ENCODE measurements around the gene CSH1. TPM values are rescaled to one million over a fixed set of nuclear protein-coding genes. Genes with fewer than 3 reads are reported as not detected.

CSH1 gene
- total and polyA plus RNA-seq, 7 donors = not detected

DNA sequence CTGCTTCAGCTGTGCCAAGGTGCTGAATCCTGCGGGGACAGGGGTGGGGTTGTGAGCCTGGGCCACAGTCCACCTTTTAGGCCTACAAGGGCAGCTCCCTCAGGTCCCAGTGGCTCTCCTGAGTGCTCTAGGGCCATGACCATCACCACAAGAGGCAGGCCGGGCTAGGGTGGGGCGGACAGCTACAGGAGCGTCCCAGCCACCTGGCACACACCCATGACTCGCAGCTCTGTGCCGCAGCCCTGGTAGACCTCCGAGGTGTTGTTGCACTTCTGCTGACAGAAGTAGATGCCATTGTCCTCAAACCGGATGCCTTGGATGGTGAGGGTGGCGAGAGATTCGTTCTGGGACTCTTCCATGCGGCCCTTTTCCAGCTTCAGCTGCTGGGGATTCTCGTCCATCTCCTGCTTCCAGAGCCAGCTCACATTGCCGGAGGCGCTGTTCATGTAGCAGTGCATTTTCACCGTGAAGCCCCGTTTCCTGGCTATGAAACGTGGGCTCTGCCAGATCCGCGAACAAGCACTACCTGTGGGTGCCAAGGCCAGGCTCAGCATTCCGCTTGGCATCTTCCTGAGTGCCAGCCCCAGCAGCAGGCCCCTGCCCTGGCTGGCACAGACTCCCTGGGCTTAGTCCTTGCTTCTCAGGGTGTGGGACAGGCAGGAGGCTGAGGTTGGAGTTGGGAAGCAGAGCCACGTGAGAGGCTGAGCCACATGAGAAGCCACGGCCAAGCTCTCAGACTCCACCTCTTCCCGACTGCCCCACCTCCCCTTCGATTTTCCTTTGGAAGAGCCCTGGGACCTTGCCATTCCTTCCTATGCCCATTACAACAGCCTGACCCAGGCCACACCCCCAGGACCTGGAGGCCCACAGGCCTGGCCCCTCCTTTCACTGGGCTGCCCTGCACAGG, 33.7 kb upstream of the CSH1 start:
- ATAC-seq = peak in 3 of 4 donors; percentile 7 to 47 (median 29)
- no peak overlapping the region for H3K4me3 ChIP-seq
- H3K9me3 ChIP-seq = no peaks in the 10 kb centered on the region
- no peaks in the 10 kb centered on the region for H3K27me3 ChIP-seq (ENCODE audit: insufficient read depth in 3 of 3, low read length in 2 of 3)
- intact Hi-C loops (cut with DNase I) = loop anchor here in 1 of 2 donors (5.0 kb wide), 1 partner anchor 67 kb away; the partner anchor contains the start of gene PRR29
- H3K36me3 ChIP-seq (ENCODE audit: insufficient read depth in 1 of 2, low read depth in 1 of 2) = no peaks in the 10 kb centered on the region
- H3K4me1 ChIP-seq = peaks cover 7% of the 10 kb centered on the region
- H3K27ac ChIP-seq = no peak overlapping the region
- WGBS, 3 donors = 32 to 48% (median 39%) methylated on average over 24 of the region's 24 CpGs
- TF ChIP-seq, protein P1, sequence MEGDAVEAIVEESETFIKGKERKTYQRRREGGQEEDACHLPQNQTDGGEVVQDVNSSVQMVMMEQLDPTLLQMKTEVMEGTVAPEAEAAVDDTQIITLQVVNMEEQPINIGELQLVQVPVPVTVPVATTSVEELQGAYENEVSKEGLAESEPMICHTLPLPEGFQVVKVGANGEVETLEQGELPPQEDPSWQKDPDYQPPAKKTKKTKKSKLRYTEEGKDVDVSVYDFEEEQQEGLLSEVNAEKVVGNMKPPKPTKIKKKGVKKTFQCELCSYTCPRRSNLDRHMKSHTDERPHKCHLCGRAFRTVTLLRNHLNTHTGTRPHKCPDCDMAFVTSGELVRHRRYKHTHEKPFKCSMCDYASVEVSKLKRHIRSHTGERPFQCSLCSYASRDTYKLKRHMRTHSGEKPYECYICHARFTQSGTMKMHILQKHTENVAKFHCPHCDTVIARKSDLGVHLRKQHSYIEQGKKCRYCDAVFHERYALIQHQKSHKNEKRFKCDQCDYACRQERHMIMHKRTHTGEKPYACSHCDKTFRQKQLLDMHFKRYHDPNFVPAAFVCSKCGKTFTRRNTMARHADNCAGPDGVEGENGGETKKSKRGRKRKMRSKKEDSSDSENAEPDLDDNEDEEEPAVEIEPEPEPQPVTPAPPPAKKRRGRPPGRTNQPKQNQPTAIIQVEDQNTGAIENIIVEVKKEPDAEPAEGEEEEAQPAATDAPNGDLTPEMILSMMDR (IDR thresholded peaks at IDR 0.05) = no peak
- peak in 1 of 2 donors; percentile 58 for DNase-seq

DNA sequence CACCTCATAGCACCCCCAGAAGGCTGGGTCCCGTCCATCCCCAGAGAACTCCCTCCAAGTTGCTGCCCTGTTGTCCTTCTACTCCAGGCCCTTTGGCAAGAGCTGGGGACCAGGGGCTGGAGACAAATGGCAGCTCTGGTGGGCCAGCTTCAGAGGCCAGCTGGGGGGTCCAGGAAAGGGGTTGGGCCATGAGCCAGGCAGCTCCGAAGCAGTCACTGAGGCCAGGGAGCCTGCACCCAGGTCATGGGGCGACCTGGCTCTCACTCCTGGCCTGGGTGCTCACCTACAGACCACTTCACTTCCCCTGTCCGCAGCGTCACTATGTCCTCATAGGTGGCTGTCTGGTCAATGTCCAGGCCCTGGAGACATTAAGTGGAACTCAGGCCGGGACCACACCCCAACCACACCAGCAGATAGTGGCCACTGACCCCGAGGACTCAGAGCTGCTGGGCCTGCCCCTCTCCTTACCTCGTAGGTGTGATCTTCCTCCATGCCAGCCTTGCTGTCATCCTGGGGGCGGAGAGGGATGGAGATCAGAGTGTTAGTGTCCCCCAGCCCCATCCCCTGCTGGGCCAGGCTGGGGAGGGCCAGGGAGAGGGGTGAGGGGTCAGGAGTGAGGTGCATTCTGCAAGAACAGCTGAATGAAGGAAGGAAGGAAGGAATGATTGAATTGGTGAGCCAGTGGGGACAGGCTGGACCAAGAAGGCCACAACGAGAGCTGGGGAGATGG, 32.8 kb upstream of the CSH1 start:
- no peaks in the 10 kb centered on the region for H3K9me3 ChIP-seq
- TF ChIP-seq, protein P1 (IDR thresholded peaks at IDR 0.05) = no peak
- H3K4me3 ChIP-seq = no peak overlapping the region
- peaks cover 7% of the 10 kb centered on the region for H3K4me1 ChIP-seq
- ATAC-seq (no peak), DNase-seq (no peak)
- H3K36me3 ChIP-seq (ENCODE audit: insufficient read depth in 1 of 2, low read depth in 1 of 2) = no peaks in the 10 kb centered on the region
- intact Hi-C loops (cut with DNase I) = no loop called here
- 91 to 96% (median 95%) methylated on average over 10 of the region's 10 CpGs for WGBS, 3 donors
- no peak overlapping the region for H3K27ac ChIP-seq
- no peaks in the 10 kb centered on the region for H3K27me3 ChIP-seq (ENCODE audit: insufficient read depth in 3 of 3, low read length in 2 of 3)

DNA sequence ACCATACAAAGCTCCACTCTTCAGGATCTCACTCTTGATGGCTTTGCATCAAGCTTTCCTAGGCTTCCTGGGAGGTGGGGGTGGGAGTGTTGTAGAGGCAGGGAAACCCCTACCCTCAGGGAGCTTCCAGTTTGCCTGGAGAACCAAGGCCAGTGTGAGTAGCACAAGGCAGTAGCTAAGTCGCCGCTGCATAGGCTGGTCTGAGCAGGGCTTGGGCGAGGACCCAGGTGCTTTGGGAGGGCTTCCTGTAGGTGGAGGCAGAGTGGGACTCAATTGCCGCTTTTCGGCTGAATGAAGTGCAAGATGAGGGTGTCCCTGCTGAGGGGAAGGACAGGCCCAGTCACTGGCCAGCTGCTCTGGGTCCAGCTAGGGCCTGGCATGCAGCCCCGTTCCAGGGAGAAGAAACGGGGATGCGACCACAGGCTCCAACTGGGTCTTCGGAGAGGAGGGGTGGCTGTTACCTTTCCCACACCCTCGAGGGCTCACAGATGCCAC, 31.8 kb upstream of the CSH1 start:
- intact Hi-C loops (cut with DNase I) = no loop called here
- TF ChIP-seq, protein P1 (IDR thresholded peaks at IDR 0.05) = no peak

GRCh38 chr17:63927464-63928171, 31.2 kb upstream of the CSH1 start:
- H3K27ac ChIP-seq = no peak overlapping the region
- no peaks in the 10 kb centered on the region for H3K27me3 ChIP-seq (ENCODE audit: insufficient read depth in 3 of 3, low read length in 2 of 3)
- intact Hi-C loops (cut with DNase I) = no loop called here
- TF ChIP-seq, protein P1 (IDR thresholded peaks at IDR 0.05) = no peak
- H3K4me1 ChIP-seq = peaks cover 7% of the 10 kb centered on the region
- 75 to 78% (median 76%) methylated on average over 8 of the region's 8 CpGs for WGBS, 3 donors
- ATAC-seq = no peak
- no peaks in the 10 kb centered on the region for H3K36me3 ChIP-seq (ENCODE audit: insufficient read depth in 1 of 2, low read depth in 1 of 2)
- H3K4me3 ChIP-seq = no peak overlapping the region
- H3K9me3 ChIP-seq = no peaks in the 10 kb centered on the region
- no peak for DNase-seq

More for the DNA sequence above, 31.8 kb upstream of the CSH1 start:
- Histone ChIP-seq H3K9me3 (no peaks in the 10 kb centered on the region), H3K27me3 (ENCODE audit: insufficient read depth in 3 of 3, low read length in 2 of 3) (no peaks in the 10 kb centered on the region), H3K36me3 (ENCODE audit: insufficient read depth in 1 of 2, low read depth in 1 of 2) (no peaks in the 10 kb centered on the region), H3K4me1 (peaks cover 7% of the 10 kb centered on the region), H3K4me3 (no peak overlapping the region), H3K27ac (no peak overlapping the region)
- 86 to 93% (median 88%) methylated on average over 10 of the region's 10 CpGs for WGBS, 3 donors
- DNase-seq (no peak), ATAC-seq (no peak)

Data from psoas muscle (tissue), 8 donors.